GM21737 (cell line): Measurements from ENCODE around the gene C12orf60.

ENCODE experiments used
- ATAC-seq: cut with Tn5 transposase; IDR thresholded peaks from one replicate; pipeline ENCODE4 v1.9.1; 2021; ENCODE audit warnings: mild to moderate bottlenecking, moderate library complexity; ENCODE audit not compliant: unreplicated experiment

The C12orf60 gene

GRCh38 chr12:14776236-14776961 is 27.1 kb upstream of the C12orf60 start:
- no peak for ATAC-seq

DNA sequence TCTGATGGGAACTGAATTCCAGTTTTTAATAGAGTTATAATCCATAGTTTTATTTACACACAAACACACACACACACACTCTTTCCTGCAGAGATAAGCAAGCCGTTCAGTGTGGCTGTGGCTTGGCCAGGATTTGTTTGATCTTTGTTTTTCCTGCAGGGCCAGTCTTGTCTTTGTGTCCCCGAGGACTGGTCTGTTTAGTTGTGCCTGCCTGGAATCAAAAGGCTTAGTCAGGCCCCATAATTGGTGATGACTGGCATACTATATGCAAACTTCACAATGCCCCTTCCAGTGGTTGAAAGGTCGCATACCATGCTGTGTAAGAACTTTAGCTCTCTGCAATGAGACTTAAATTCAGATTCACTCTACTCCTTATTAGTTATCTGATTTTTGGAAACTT is 26.2 kb upstream of the C12orf60 start:
- ATAC-seq, result no peak

DNA sequence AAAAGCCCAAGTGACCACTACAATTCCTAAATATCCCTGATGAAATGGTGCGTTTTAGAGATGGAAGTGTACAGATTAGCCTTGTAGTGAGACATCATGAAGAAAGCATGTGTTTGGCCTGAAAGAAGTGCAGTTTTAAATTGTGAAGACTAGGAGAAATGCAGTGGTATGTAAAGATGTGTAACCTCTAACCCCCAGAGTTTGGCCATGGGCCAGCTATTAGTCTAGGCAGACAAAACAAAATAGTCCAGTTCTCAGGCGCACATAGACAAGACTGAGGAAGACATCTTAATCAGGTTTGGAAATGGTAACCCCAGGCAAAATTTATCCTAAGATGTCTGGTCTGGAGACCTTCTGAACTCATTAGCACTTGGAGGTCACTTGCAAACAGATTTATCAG is 23.6 kb upstream of the C12orf60 start:
- ATAC-seq, result no peak

DNA sequence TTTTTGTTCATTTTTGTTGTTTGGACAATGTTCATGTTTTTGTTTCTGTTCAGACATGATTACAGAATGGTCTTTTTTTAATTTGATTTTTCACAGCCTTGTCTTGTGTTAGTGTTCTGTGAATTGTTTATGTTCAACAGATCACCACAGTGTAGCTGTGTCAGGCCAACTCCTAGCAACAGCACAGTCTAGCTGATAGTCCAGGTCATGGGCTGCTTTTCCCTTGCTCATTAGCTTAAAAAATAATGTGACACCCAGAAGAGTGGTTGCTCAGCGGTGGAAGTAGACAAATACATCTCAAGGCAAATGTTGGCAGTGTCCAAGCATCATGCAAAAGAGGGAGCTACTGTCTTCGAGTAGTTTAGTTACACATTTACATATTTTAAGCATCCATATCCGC is 22.6 kb upstream of the C12orf60 start:
- ATAC-seq, result no peak

DNA sequence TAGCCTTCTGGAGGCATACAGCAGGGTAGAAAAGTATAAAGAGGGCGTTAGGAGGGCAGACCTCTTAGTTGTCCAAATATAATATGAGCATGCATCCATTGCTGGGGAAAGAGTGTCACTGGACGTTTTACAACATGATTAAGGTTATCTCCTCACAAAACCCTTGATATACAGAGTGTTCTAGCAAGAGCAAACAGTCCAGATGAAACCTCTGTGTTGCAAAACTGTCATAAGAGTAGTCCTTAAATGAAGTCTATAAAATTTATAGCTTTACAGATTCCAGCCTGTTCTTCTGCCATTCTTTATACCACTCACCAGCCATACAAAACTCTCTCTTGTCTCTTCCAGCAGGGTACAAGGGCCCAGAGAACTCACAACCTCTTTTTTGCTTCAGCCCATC is 21.9 kb upstream of the C12orf60 start:
- no peak for ATAC-seq

GRCh38 chr12:14782756-14783155 is 20.7 kb upstream of the C12orf60 start:
- no peak for ATAC-seq

GRCh38 chr12:14784471-14784870 is 19.0 kb upstream of the C12orf60 start:
- no peak for ATAC-seq

DNA sequence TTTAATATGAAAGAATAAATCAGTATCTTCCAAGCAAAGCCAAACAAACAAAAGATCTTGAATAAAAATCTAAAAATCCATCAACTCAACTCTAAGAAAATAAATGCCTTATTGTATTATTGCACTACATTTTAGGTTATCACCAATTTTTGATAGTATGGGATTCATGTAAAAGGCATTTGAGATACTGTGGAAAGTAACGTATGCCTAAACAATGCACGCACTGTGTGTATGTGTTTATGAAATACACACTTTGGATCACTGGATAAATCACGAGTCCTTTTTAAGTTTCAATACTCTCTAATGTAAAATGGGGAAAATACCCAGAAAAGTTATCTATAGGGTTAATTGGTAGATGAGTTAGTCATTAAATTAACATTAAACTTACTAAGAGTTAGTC is 17.9 kb upstream of the C12orf60 start:
- ATAC-seq, result no peak

DNA sequence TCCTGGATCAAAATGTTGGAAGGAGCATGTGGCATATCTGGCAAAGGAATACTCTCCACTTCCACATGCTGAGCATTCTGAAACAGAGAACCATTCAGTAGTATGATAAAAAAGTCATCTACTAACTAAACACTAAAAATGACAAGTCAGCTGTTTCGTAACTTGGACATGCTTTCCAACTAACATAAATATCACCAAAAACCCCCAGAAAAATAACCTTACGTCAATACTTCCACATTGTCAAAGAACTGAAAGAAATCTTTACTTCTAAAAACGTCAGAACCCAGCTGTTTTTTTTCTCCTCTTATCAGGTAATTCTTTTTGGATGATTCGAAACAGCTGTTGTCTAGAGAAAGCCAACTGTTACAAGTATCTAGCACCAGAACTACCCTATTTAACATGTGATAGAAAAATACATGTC is 8.4 kb upstream of the C12orf60 start:
- ATAC-seq, result no peak

DNA sequence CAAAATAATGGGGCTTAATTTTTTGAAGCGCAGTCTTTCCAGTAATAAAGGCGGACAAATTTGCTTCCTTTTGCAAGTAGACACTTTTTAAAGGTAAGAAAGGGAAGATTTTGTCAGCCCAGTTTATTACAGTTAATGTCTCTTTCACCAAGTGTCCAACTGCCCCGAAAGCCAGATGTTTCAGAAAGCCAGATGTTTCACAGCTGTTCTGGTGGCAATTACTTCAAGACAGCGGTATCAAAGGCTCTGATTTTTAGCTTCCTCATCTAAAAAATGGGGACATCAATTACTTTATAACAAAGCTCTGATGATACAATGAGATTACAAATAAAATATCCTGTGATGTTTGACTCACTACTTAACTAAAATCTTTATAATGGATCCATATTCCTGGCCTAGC is 1.2 kb upstream of the C12orf60 start:
- ATAC-seq, result no peak

GRCh38 chr12:14802721-14803010 is 804 bp upstream of the C12orf60 start:
- no peak for ATAC-seq

- peak; percentile 12 for ATAC-seq
These were observed 325 bp downstream of the C12orf60 start for GRCh38 chr12:14803830-14804160.

GRCh38 chr12:14810167-14810952 is 6.9 kb downstream of the C12orf60 start:
- no peak for ATAC-seq

- ATAC-seq, result no peak
These were observed 7.5 kb downstream of the C12orf60 start for GRCh38 chr12:14810953-14811483.

GRCh38 chr12:14811486-14811885 is 8.0 kb downstream of the C12orf60 start:
- ATAC-seq, result no peak

DNA sequence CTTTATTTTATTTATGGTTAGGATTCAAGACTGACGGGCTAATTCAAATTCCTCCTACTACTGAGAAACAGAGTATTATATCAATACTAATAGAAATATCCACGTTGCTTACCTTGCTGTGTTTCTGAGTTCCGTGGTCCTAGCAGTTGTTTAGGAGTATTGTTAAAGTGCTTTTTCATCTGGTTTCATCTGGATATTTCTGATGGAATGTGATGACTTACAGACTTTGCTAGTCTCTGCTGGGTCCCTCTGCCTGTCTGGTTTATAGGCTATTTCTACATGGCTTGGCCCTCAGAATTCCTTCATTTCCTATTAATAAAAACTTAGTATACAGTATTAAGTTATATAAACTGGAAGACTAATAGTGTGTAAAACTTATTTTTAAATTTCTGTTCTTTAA is 10.5 kb downstream of the C12orf60 start, which contains the start of gene SMCO3:
TSS of gene SMCO3 (minus strand) at position 169 of the 400 bp plus-strand sequence. CDS start 7,502 bp downstream, outside the sequence.
- ATAC-seq, result no peak

DNA sequence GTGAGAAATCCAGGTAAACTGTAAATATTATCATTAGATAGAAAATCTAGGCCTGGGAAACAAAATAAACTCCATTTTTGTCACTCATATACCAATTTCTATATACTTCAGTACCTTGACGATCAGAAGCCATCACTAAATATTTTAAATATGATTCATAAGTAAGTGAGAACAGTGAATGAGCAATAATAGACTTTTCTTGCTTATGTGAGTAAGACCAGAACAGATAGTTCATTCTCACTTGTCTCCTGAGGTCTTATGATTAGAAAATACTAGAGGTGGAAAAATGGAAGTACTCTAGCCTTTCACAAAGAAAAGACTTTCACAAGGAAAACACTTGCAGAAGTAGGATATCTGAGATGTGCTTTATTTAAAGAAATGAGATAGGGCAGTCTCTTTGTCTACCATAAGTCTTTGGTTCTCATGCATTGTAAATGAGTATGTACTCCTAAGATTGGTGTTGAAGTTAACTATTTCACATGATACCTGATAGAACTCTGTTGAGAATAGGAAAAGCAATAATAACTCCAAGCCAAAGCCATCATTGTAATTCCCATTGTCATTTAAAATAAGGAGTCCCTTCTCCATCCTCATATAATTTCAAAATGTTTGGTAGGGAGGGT is 20.7 kb downstream of the C12orf60 start:
- no peak for ATAC-seq

DNA sequence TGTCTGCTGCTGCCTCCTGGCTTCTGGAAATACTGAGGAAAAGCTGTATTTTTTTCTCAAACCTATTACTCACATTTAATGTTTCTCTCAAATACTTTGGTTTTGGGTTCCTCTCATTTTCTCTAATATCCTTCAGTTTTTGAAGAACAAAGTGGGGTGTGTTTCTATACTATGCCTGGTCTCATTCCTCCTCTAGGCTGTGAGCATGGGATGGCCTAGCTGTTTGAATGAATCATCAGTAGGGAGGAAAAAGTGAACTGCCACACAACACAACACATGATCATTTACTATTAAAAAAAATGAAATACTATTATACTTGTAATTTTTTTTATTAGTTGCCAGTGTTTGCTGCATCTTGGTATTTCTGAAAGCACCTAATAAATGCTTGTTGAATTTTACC is 21.8 kb downstream of the C12orf60 start:
- ATAC-seq, result no peak

- ATAC-seq, result no peak
These were observed 23.0 kb downstream of the C12orf60 start for GRCh38 chr12:14826491-14826890.

DNA sequence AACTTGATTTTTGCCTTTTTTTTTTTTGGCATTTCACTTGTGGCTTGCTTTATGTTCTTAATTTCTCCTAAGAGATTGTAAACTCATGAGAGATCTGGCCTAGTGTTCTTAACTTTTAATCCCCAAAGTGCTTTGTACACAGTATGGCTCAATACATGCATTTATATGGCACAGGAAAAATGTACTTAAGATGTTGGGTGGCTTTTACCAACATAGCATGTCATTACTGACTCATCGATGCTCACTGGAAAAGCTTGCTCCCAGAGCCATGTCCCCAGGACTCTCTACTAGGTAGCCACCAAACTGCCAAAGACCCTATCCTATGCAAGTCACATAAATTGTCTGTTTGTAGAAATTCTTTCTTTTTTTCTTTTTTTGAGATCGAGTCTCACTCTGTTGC is 23.6 kb downstream of the C12orf60 start:
- no peak for ATAC-seq

GRCh38 chr12:14828892-14829291 is 25.4 kb downstream of the C12orf60 start:
- no peak for ATAC-seq

- no peak for ATAC-seq
These were observed 29.9 kb downstream of the C12orf60 start for GRCh38 chr12:14833336-14833735.
